GM18505 (cell line): Measurements from ENCODE around the gene NUDT8.
"Not testable (repeated sequence)": the region's sequence is repeated elsewhere in the genome, so short reads cannot be mapped to it uniquely, and the experiment has no call there.

Source experiments
- ATAC-seq: cut with Tn5 transposase; IDR thresholded peaks from one replicate; pipeline ENCODE4 v1.9.1; 2021; ENCODE audit not compliant: unreplicated experiment
- POLR2A ChIP-seq: IDR thresholded peaks from 4 replicates; pipeline ENCODE4 v1.6.1; 2011; ENCODE audit warnings: borderline replicate concordance; ENCODE audit not compliant: insufficient read depth, insufficient read length; ENCODE audit errors: extremely low read depth

NUDT8 gene

GRCh38 chr11:67642173-67643120 is 12.7 kb upstream of the NUDT8 start:
- TF ChIP-seq POLR2A = no peak
- ATAC-seq = no peak

- TF ChIP-seq POLR2A = no peak
- no peak for ATAC-seq
Measured at GRCh38 chr11:67641338-67642172, 11.8 kb upstream of the NUDT8 start.

- TF ChIP-seq POLR2A = no peak
- no peak for ATAC-seq
Measured at GRCh38 chr11:67640758-67641337, 11.1 kb upstream of the NUDT8 start.

- no peak for ATAC-seq
- TF ChIP-seq POLR2A = no peak
Measured at GRCh38 chr11:67640021-67640757, 10.5 kb upstream of the NUDT8 start.

- no peak for ATAC-seq
- TF ChIP-seq POLR2A = no peak
Measured at GRCh38 chr11:67639438-67639859, 9.7 kb upstream of the NUDT8 start, which contains the start of gene TBX10. TBX10 (minus strand) TSS chr11:67639763; CDS start chr11:67639472, 291 bp downstream.

GRCh38 chr11:67638535-67639437 is 9.0 kb upstream of the NUDT8 start:
- ATAC-seq = no peak
- TF ChIP-seq POLR2A = no peak

GRCh38 chr11:67637441-67637840 is 7.7 kb upstream of the NUDT8 start:
- ATAC-seq = not testable (repeated sequence)

- no peak for TF ChIP-seq POLR2A
Measured at GRCh38 chr11:67636962-67637361, 7.2 kb upstream of the NUDT8 start.

GRCh38 chr11:67635231-67635521 is 5.4 kb upstream of the NUDT8 start:
- no peak for ATAC-seq
- no peak for TF ChIP-seq POLR2A

More at GRCh38 chr11:67636962-67637361, 7.2 kb upstream of the NUDT8 start:
- no peak for ATAC-seq

GRCh38 chr11:67634366-67635230 is 4.9 kb upstream of the NUDT8 start:
- ATAC-seq = no peak
- TF ChIP-seq POLR2A = no peak

- no peak for TF ChIP-seq POLR2A
- no peak for ATAC-seq
Measured at GRCh38 chr11:67633758-67634365, 4.1 kb upstream of the NUDT8 start.
